Hippocampal formation (tissue), 2 donors: ENCODE data around the gene INPP5K.
A peak's percentile ranks its signal among the peaks of the same experiment; 100 is the strongest.
"Not testable (repeated sequence)": the region's sequence is repeated elsewhere in the genome, so short reads cannot be mapped to it uniquely, and the experiment has no call there.

Experiments used
- DNase-seq, 2 donors: peaks; one replicate each; lab custom pipeline; 2025; lab: John Stamatoyannopoulos, UW

Gene INPP5K

GRCh38 chr17:1516388-1517161 lies at the start of gene INPP5K:
Gene INPP5K (minus strand): TSS chr17:1516612. CDS start chr17:1516499, 113 bp downstream.
- DNase-seq: peak; percentile 97 to 98

- DNase-seq: no peak
Measured at GRCh38 chr17:1565877-1566276, 49.5 kb upstream of the INPP5K start.

- no peak for DNase-seq
Measured at GRCh38 chr17:1563786-1564613, 47.6 kb upstream of the INPP5K start.

- DNase-seq: not testable (repeated sequence)
Measured at GRCh38 chr17:1563471-1563785, 47.0 kb upstream of the INPP5K start.

- DNase-seq: no peak
Measured at GRCh38 chr17:1562176-1562643, 45.8 kb upstream of the INPP5K start.

GRCh38 chr17:1561420-1562175 lies 45.2 kb upstream of the INPP5K start:
- DNase-seq: no peak

GRCh38 chr17:1560858-1561355 lies 44.5 kb upstream of the INPP5K start:
- DNase-seq: no peak

- no peak for DNase-seq
Measured at GRCh38 chr17:1560101-1560857, 43.9 kb upstream of the INPP5K start.

- DNase-seq: no peak
Measured at GRCh38 chr17:1559047-1560043, 42.9 kb upstream of the INPP5K start.

GRCh38 chr17:1558401-1558800 lies 42.0 kb upstream of the INPP5K start:
- DNase-seq: no peak

GRCh38 chr17:1557355-1558095 lies 41.1 kb upstream of the INPP5K start:
- DNase-seq: no peak

GRCh38 chr17:1555651-1556471 lies 39.4 kb upstream of the INPP5K start:
- no peak for DNase-seq

GRCh38 chr17:1554751-1555540 lies 38.5 kb upstream of the INPP5K start:
- DNase-seq: no peak

GRCh38 chr17:1553354-1554266 lies 37.2 kb upstream of the INPP5K start:
- DNase-seq: no peak

GRCh38 chr17:1552932-1553331 lies 36.5 kb upstream of the INPP5K start:
- DNase-seq: no peak

- no peak for DNase-seq
Measured at GRCh38 chr17:1551741-1552140, 35.3 kb upstream of the INPP5K start.

GRCh38 chr17:1548032-1548431 lies 31.6 kb upstream of the INPP5K start:
- DNase-seq: no peak
